ENCODE results near the gene SYMPK. TPM values are rescaled to one million over a fixed set of nuclear protein-coding genes. Genes with fewer than 3 reads are reported as not detected.
"Not testable (repeated sequence)": the region's sequence is repeated elsewhere in the genome, so short reads cannot be mapped to it uniquely, and the experiment has no call there.

SYMPK gene
- polyA plus RNA-seq, 1 donor: 34.5 TPM

- peak; percentile 84 for DNase-seq (ENCODE audit: low read depth)
Observed at GRCh38 chr19:45885556-45886426, 22.8 kb upstream of the SYMPK start, which contains the start of gene IRF2BP1. IRF2BP1 (minus strand) TSS chr19:45886141; CDS start chr19:45885774, 367 bp downstream.

- no peak for DNase-seq (ENCODE audit: low read depth)
Observed at GRCh38 chr19:45884682-45885555, 22.0 kb upstream of the SYMPK start.

- no peak for DNase-seq (ENCODE audit: low read depth)
Observed at GRCh38 chr19:45883881-45884681, 21.1 kb upstream of the SYMPK start.

- DNase-seq (ENCODE audit: low read depth): no peak
Observed at GRCh38 chr19:45883586-45883880, 20.6 kb upstream of the SYMPK start.

- DNase-seq (ENCODE audit: low read depth): no peak
Observed at GRCh38 chr19:45882652-45883585, 20.0 kb upstream of the SYMPK start.

GRCh38 chr19:45881909-45882528 lies 19.1 kb upstream of the SYMPK start:
- no peak for DNase-seq (ENCODE audit: low read depth)

GRCh38 chr19:45881082-45881908 lies 18.3 kb upstream of the SYMPK start:
- DNase-seq (ENCODE audit: low read depth): no peak

- no peak for DNase-seq (ENCODE audit: low read depth)
Observed at GRCh38 chr19:45879971-45880370, 17.0 kb upstream of the SYMPK start.

GRCh38 chr19:45879055-45879454 lies 16.1 kb upstream of the SYMPK start:
- DNase-seq (ENCODE audit: low read depth): no peak

- no peak for DNase-seq (ENCODE audit: low read depth)
Observed at GRCh38 chr19:45878043-45878794, 15.3 kb upstream of the SYMPK start.

GRCh38 chr19:45876411-45877197 lies 13.7 kb upstream of the SYMPK start:
- no peak for DNase-seq (ENCODE audit: low read depth)

GRCh38 chr19:45876161-45876410 lies 13.1 kb upstream of the SYMPK start:
- DNase-seq (ENCODE audit: low read depth): no peak

- DNase-seq (ENCODE audit: low read depth): no peak
Observed at GRCh38 chr19:45874620-45874966, 11.6 kb upstream of the SYMPK start.

- no peak for DNase-seq (ENCODE audit: low read depth)
Observed at GRCh38 chr19:45873219-45873772, 10.3 kb upstream of the SYMPK start.

GRCh38 chr19:45872095-45872919 lies 9.4 kb upstream of the SYMPK start:
- DNase-seq (ENCODE audit: low read depth): no peak

GRCh38 chr19:45870798-45871197 lies 7.9 kb upstream of the SYMPK start:
- DNase-seq (ENCODE audit: low read depth): no peak

GRCh38 chr19:45867241-45867640 lies 4.3 kb upstream of the SYMPK start:
- not testable (repeated sequence) for DNase-seq (ENCODE audit: low read depth)

Measured in forelimb muscle (tissue), 1 donor.